GM18502 (cell line): ENCODE data around the gene MRGPRE.

Experiments used
- ATAC-seq: cut with Tn5 transposase; IDR thresholded peaks from one replicate; pipeline ENCODE4 v1.9.1; 2021; ENCODE audit warnings: mild to moderate bottlenecking; ENCODE audit not compliant: unreplicated experiment, poor library complexity

The MRGPRE gene

GRCh38 chr11:3183523-3183922 is 48.7 kb downstream of the MRGPRE start:
- no peak for ATAC-seq

- ATAC-seq = no peak
Observed at GRCh38 chr11:3182462-3182852, 49.8 kb downstream of the MRGPRE start.

- ATAC-seq = no peak
Observed at GRCh38 chr11:3181725-3182461, 50.3 kb downstream of the MRGPRE start.

DNA sequence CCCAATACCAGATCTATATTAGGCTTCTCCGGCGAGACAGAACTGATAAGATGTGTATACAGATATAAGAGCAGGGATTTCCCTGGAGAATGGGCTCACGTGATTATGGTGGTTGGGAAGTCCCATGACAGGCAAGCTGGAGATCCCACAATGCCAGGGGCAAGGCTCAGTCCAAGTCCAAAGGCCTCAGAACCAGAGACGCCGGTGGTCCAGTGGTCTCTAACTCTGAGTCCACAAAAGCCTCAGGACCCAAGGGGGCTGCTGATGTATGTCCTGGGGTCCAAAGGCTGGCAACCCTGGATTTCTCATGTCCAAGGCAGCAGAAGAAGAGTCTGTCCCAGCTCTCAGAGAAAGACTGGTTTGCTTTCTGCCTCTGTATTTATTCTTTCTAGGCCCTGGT is 51.3 kb downstream of the MRGPRE start:
- no peak for ATAC-seq

DNA sequence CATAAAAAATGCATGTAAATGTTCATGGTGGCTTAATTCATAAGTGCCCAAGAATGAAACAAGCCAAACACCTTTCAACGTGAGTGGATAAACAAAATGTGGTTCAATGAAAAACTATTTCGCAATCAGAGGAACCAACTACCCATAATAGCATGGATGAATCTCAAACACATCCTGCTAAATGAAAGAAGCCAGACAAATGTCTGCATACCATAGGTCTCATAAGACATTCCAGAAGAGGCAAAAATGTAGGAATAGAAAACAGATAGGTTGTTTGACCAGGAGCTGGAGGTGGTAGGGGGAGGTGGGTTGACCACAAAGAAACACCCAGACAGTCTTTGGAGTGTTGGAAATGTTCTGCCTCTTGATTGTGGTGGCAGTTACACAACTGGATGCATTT is 53.9 kb downstream of the MRGPRE start:
- ATAC-seq = no peak

GRCh38 chr11:3177931-3178330 is 54.3 kb downstream of the MRGPRE start:
- ATAC-seq = no peak
